Ascending aorta (tissue), 2 donors: ENCODE results near the gene CNTNAP3B. TPM values are rescaled to one million over a fixed set of nuclear protein-coding genes. Genes with fewer than 3 reads are reported as not detected.
"Not testable (repeated sequence)": the region's sequence is repeated elsewhere in the genome, so short reads cannot be mapped to it uniquely, and the experiment has no call there.

ENCODE experiments used
- DNase-seq, 2 donors: peaks; one replicate each; pipeline ENCODE4 v3.0.0-alpha.2; 2019; ENCODE audit warnings: low spot score in 2 of 2
- H3K27ac ChIP-seq, 2 donors: fragments of 200-600 bp; sonication (generic); one replicate each; pipeline ENCODE4 v1.5.1; 2016 to 2017; ENCODE audit warnings: mild to moderate bottlenecking in 1 of 2
- H3K27me3 ChIP-seq: fragments of 200-600 bp; sonication (generic); one replicate; pipeline ENCODE4 v1.5.1; 2017
- H3K36me3 ChIP-seq, 2 donors: fragments of 200-600 bp; sonication (generic); one replicate each; pipeline ENCODE4 v1.5.1; 2016
- H3K4me1 ChIP-seq, 2 donors: fragments of 200-600 bp; sonication (generic); one replicate each; pipeline ENCODE4 v1.5.1; 2016 to 2017; ENCODE audit warnings: mild to moderate bottlenecking in 1 of 2
- H3K4me3 ChIP-seq, 2 donors: fragments of 200-600 bp; sonication (generic); one replicate each; pipeline ENCODE4 v1.5.1; 2016 to 2017; ENCODE audit warnings: mild to moderate bottlenecking in 1 of 2
- H3K9me3 ChIP-seq, 2 donors: fragments of 200-600 bp; sonication (generic); one replicate each; pipeline ENCODE4 v1.5.1; 2016
- intact Hi-C: fragments of 100-400 bp; cut with DNase I; formaldehyde crosslinking; loops from one replicate; pipeline ENCODE4 v1.15.1; 2023
- total RNA-seq: library from RNA; depleted of rRNA; stranded (reverse); fragments of >200 nt; gene quantifications from one replicate; pipeline ENCODE4 v1.1.0, GENCODE V29; 2016

Gene CNTNAP3B
- total RNA-seq, 1 donor from 2014 or later: 47.1 TPM

DNA sequence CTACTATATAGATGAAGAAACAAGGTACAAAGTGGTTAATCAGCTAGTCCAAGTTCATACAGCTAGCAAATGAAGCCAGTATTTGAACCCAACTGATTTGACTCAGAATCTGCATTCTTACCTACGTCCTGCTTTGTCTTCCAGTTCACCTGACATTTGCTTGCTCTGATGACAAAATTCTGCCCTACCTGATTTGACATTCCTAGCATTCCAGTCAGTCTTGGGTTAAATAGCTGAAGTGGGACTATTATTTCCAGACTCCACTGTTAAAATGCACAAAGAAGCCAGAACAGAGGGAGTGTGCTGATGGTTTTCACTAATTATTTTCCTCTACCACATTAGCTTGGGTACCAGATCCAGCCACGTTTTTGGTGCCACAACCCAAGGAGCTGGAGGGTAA lies 78.5 kb downstream of the CNTNAP3B start:
- H3K27ac ChIP-seq, H3K27me3 ChIP-seq, H3K4me3 ChIP-seq, DNase-seq, H3K4me1 ChIP-seq, intact Hi-C loops, H3K9me3 ChIP-seq, H3K36me3 ChIP-seq: not testable (repeated sequence)

DNA sequence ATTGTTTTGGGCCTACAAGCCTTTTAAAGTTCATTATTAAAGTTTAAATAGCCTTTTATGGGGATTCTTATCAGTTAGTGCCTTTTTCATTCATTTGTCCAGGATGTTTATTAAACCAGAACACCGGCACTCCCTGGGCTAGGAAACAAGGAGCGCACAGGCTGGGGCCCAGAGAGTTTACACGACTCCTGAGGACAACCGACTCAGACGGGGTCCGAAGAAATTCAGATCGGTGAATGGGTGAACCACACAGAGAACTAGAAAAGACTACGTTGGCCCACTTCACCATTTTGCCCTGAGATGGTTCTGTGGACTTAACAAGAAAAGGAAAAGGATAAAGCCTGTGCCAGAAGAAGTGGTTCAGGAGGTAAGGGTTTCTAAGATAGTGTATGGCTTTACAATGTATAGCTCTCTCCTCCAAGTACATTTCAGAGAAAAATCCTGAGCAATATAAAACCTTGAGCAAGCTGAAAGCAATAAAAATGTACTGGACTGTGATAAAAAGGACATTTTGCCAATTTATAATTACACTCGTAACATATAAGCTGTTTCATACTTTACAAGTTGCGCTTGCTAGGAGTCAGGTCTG lies 84.7 kb downstream of the CNTNAP3B start:
- H3K4me1 ChIP-seq, H3K36me3 ChIP-seq, DNase-seq, H3K27ac ChIP-seq, intact Hi-C loops, H3K27me3 ChIP-seq, H3K4me3 ChIP-seq, H3K9me3 ChIP-seq: not testable (repeated sequence)

DNA sequence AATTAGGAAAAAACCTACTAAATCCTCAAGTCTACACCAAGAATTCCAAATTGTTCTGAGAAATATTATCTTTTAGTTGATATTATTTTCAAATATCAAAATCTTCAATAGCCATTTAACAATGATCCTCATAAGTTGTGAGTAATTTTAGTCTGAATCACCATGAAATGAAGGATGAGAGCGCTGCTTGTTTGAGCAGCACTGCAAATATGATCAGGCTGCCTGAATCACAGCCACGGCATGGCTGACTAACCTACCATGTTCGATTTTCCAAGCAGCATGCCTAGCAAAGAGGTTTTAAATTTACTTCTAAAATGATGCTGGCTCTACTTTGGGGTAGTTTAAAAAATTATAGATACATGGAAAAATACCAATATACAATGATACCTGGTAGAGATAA lies 95.7 kb downstream of the CNTNAP3B start:
- H3K4me1 ChIP-seq, intact Hi-C loops, H3K9me3 ChIP-seq, H3K27me3 ChIP-seq, DNase-seq, H3K36me3 ChIP-seq, H3K4me3 ChIP-seq, H3K27ac ChIP-seq: not testable (repeated sequence)

DNA sequence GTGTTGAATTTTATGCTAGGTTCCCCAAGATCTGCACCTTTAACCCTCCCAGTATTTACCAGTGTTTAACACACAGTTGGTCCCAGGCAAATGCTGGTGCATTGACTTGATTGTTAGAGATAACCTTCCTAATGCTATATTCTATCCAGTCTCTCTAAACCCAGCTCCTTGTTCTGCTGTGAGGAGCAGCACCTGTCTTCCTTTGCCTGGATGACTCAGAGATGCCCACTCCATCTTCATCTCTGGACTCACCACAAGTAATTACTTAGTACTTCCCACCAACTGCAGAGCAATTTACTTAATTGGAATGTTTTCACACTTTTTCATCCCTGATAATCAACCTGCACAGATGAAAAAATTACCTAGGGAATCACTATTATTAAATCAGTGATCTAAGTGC lies 108.6 kb downstream of the CNTNAP3B start:
- intact Hi-C loops, H3K4me3 ChIP-seq, DNase-seq, H3K9me3 ChIP-seq, H3K27me3 ChIP-seq, H3K36me3 ChIP-seq, H3K27ac ChIP-seq, H3K4me1 ChIP-seq: not testable (repeated sequence)

DNA sequence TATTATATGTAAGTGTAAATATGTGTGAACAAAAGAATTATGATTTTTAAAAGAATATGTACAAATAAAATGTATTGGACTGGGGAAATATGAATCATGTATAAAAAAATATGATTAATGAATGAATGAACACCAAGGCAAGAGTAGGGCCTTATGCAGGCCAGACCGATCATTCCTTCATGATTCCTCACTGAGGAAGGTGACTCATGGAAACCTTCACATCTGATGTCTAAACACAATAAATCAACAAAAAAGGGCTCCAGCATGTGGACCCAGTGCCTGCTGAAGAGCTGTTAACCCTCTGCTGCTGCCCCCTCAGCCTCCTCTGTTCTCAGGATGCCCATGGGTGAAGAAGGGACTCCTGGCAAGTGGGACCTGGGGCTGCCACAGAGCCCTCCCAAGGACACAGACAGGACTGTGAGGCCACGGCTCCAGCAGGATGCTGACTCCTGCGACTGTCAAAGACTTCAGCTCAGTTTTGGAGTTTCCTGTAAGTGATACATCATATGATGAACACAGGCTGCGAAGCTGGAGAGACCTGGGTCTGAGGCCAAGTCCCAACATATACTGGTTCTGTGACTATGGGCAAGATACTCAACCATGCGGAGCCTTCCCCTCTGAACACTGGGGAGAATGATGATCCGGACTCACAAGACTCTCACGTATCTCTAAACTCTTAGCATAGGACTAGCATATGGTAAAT lies 110.9 kb downstream of the CNTNAP3B start:
- DNase-seq, intact Hi-C loops, H3K36me3 ChIP-seq, H3K4me3 ChIP-seq, H3K4me1 ChIP-seq, H3K9me3 ChIP-seq, H3K27me3 ChIP-seq, H3K27ac ChIP-seq: not testable (repeated sequence)

DNA sequence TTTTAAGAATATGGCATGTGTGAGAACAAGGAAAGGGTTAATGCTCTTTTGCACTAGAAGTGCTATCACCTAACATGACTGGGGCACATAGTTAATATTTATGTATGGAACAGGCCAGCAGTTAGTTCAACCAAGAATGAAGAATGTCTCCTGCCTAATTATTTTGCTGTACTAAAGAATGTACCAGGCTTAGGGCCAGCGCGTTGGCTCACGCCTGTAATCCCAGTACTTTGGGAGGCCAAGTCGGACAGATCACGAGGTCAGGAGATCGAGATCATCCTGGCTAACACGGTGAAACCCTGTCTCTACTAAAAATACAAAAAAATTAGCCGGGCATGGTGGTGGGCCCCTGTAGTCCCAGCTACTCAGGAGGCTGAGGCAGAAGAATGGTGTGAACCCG lies 114.9 kb downstream of the CNTNAP3B start:
- H3K4me1 ChIP-seq, intact Hi-C loops: not testable (repeated sequence)

DNA sequence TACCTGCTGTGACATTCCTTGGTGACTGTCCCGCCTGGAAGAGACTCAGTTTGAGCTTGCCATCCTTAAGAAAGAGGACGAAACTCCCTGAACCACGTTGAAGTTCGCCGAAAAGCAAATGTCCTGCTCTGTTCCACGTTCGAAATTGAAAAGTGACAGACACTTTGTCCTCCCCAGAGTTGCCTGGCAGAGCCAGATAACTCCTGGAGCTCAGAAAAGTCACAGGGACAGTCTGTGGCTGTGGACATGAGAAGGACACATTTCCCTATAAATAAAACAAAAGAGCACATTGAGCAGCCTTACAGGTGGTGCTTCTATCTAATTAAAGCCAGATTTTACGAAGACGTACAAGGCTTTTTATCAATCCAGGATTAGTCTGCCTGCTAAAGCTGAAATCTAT lies 137.6 kb downstream of the CNTNAP3B start:
- H3K36me3 ChIP-seq, H3K4me3 ChIP-seq, DNase-seq, H3K27me3 ChIP-seq, intact Hi-C loops, H3K27ac ChIP-seq, H3K9me3 ChIP-seq, H3K4me1 ChIP-seq: not testable (repeated sequence)

More for the DNA sequence above, 114.9 kb downstream of the CNTNAP3B start:
- DNase-seq, H3K4me3 ChIP-seq, H3K27ac ChIP-seq, H3K9me3 ChIP-seq, H3K27me3 ChIP-seq, H3K36me3 ChIP-seq: not testable (repeated sequence)

DNA sequence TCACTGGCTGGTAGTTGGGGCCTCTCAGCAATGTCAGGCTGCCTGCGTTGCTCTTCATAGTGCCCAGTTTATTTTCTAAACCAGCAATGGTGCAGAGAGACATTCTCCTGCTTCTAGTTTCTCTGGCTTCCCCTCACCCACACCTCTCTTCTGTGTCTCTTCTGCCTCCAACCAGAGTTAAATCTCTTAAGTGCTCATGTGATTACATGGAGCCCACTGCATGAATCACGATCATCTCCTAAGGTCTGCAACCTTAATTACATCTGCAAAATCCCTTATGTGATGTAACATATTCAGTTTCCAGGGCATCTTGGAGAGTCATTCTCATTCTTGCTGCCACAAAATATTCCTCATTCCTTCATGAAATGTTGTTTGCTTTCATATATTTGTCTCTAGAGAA lies 149.0 kb downstream of the CNTNAP3B start:
- H3K27me3 ChIP-seq, DNase-seq, H3K4me1 ChIP-seq, intact Hi-C loops, H3K4me3 ChIP-seq, H3K27ac ChIP-seq, H3K9me3 ChIP-seq, H3K36me3 ChIP-seq: not testable (repeated sequence)

DNA sequence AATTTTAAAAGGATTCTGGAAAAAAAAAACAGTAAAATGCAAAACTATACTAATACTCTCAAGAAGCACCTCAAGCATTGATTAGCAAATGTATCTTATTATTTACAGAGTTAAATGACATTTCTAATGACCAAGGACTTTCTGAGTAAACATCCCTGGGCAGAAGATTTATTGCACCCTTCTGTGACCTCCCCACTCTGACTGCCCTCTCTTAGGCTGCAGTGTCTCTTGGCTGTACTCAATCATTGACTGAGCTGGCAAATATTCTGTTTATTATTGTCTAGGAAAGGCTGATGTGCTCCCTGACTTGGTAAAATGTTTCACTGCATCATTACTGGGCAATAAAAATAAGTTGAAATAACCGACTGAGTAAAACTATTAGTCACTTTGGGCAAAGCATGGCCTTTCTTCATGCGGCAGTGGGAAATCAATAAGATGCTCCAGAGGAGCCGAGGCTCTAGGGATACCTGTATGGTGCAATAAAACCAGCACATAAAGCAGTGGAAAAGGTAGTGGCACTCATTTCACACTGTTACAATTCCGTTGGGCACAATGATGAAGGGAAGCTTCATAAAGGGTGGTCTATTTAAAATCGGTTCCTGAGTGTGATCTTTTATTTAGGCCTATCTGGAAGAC lies 151.1 kb downstream of the CNTNAP3B start:
- intact Hi-C loops, H3K36me3 ChIP-seq, H3K9me3 ChIP-seq, H3K4me3 ChIP-seq, H3K27ac ChIP-seq, H3K27me3 ChIP-seq, H3K4me1 ChIP-seq, DNase-seq: not testable (repeated sequence)

DNA sequence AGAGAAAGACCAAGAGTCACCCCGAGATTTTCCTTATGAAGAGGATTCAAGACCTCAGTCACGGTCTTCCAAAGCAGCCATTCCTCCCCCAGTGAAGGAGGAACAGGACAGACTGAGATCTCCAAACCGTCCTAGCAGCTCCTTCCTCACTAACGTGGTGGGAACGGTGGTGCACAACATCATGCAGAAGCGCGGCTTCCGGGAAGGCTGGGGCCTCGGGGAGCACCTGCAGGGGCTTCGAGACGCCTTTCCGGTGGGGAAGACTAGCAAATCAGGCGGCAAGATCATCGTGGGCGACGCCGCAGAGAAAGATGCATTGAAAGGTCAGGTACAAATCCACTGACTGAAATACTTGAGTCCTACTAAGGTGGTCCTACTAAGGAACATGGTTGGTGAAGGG lies 154.3 kb downstream of the CNTNAP3B start:
- H3K9me3 ChIP-seq, H3K27me3 ChIP-seq, H3K36me3 ChIP-seq, DNase-seq, H3K27ac ChIP-seq, H3K4me1 ChIP-seq, intact Hi-C loops, H3K4me3 ChIP-seq: not testable (repeated sequence)

DNA sequence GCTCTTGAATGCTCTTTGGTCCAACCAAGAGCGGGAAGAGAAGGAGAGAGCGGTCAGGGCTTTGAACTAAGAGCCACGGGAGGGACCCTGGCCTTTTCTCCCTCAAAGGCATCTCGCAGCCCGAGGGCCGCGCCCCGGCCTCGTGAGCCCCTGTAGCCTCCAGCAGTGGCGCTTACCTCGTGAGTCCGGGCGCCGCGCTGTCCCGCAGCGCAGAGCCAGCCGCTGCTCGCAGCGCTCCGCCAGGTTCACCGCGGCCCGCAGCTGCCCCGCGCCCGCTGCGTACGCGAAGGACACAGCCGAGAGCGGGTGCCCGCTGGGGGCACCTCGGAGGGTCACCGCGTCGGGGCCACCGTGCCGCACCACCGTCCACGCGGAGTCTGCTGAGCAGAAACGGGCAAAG lies 176.2 kb downstream of the CNTNAP3B start:
- H3K9me3 ChIP-seq, H3K27me3 ChIP-seq, H3K36me3 ChIP-seq, H3K4me1 ChIP-seq, DNase-seq, intact Hi-C loops, H3K4me3 ChIP-seq, H3K27ac ChIP-seq: not testable (repeated sequence)

DNA sequence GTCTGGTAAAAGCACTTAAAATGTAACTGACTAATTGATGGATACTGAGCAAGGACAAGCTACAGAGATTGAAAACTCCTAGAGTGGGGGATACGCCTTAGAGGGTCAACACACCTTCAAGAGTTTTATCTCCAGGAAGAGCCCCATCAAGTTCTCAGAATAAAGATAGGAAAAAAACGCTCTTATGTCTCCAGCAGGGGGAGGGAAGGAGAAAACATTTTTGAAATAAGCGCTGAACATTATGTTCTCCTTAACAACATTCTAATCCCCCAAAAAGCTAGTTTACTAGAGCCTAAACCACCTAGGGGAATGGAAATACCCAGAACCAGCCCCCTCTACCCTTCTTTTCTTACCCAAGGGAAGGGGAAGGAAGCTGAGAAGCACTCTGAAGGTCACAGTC lies 187.5 kb downstream of the CNTNAP3B start:
- H3K4me1 ChIP-seq, H3K36me3 ChIP-seq, H3K4me3 ChIP-seq, H3K27me3 ChIP-seq, intact Hi-C loops, DNase-seq, H3K9me3 ChIP-seq, H3K27ac ChIP-seq: not testable (repeated sequence)

DNA sequence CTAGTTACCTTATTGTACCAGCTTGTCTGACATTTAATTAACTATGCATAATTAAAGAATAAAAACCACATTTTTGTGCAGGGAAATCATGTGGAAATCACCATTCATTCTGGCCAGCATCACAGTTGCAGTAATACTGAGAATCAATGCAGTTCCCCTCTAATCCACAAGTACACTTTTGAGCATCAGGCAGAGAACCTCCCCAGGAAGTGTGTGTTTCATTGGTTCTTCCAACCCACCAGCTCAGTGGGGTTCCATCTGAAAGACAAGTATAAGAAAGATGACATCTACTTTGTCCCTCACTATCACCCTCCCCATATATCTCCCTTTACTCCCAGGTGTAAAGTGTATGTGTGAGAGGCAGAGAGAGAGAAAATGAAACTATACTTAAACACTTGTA lies 191.1 kb downstream of the CNTNAP3B start:
- H3K9me3 ChIP-seq, H3K27ac ChIP-seq, intact Hi-C loops, DNase-seq, H3K4me1 ChIP-seq, H3K36me3 ChIP-seq, H3K27me3 ChIP-seq, H3K4me3 ChIP-seq: not testable (repeated sequence)

DNA sequence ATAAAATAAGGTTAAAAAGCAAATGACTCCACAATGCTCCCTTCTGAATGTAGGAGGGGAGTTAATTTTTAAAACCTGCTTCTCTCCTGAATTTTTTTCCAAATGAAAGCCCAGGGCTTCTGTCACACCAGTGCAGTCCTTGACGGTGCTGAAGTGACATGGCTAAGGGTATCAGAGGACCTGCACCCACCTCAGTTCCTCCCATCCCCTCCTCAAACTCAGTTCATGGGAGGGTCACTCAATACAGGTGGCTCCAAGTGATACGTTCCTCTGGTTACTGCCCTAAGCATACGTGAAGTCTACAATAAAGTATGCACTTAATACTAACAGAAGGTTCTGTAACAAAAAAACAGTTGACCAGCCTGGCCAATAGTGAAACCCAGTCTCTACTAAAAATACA lies 193.5 kb downstream of the CNTNAP3B start:
- DNase-seq, H3K27me3 ChIP-seq, H3K9me3 ChIP-seq, H3K4me1 ChIP-seq, H3K4me3 ChIP-seq, intact Hi-C loops, H3K36me3 ChIP-seq, H3K27ac ChIP-seq: not testable (repeated sequence)
